GM18951 (cell line): ENCODE measurements around the gene SDK2.

Experiments
- POLR2A ChIP-seq: IDR thresholded peaks from 4 replicates; pipeline ENCODE4 v1.6.1; 2011; ENCODE audit warnings: mild to moderate bottlenecking; ENCODE audit not compliant: insufficient read length, insufficient read depth; ENCODE audit errors: extremely low read depth
- in situ Hi-C: fragments of 300-500 bp; cut with MboI; formaldehyde crosslinking; loops from one replicate; pipeline ENCODE4 v1.12.0; 2022; ENCODE audit warnings: low sequenced_read_pairs, mixed read lengths, inconsistent platforms; ENCODE audit not compliant: unreplicated experiment

SDK2 gene

GRCh38 chr17:73379826-73380225 lies 264.4 kb downstream of the SDK2 start:
- in situ Hi-C loops: no loop called here
- no peak for TF ChIP-seq POLR2A

- TF ChIP-seq POLR2A: no peak
- in situ Hi-C loops: no loop called here
Measured at GRCh38 chr17:73378974-73379470, 265.2 kb downstream of the SDK2 start.

GRCh38 chr17:73376636-73377035 lies 267.6 kb downstream of the SDK2 start:
- in situ Hi-C loops: no loop called here
- no peak for TF ChIP-seq POLR2A

GRCh38 chr17:73376152-73376551 lies 268.1 kb downstream of the SDK2 start:
- TF ChIP-seq POLR2A: no peak
- in situ Hi-C loops: no loop called here

GRCh38 chr17:73371836-73372235 lies 272.4 kb downstream of the SDK2 start:
- TF ChIP-seq POLR2A: no peak
- in situ Hi-C loops: loop anchor here (5.0 to 25.0 kb wide), 2 partner anchors 120 to 810 kb away; no protein-coding TSS in a partner anchor

GRCh38 chr17:73371285-73371684 lies 273.0 kb downstream of the SDK2 start:
- in situ Hi-C loops: loop anchor here (5.0 to 25.0 kb wide), 2 partner anchors 119 to 809 kb away; no protein-coding TSS in a partner anchor
- TF ChIP-seq POLR2A: no peak

- in situ Hi-C loops: loop anchor here (5.0 to 25.0 kb wide), 3 partner anchors 118 to 808 kb away; no protein-coding TSS in a partner anchor
Measured at GRCh38 chr17:73369817-73370490, 274.3 kb downstream of the SDK2 start.

GRCh38 chr17:73369111-73369521 lies 275.1 kb downstream of the SDK2 start:
- in situ Hi-C loops: loop anchor here (10.0 to 25.0 kb wide), 2 partner anchors 634 to 807 kb away; no protein-coding TSS in a partner anchor

GRCh38 chr17:73368085-73368631 lies 276.1 kb downstream of the SDK2 start:
- in situ Hi-C loops: loop anchor here (10.0 to 25.0 kb wide), 2 partner anchors 633 to 806 kb away; no protein-coding TSS in a partner anchor
- TF ChIP-seq POLR2A: no peak

More at GRCh38 chr17:73369111-73369521, 275.1 kb downstream of the SDK2 start:
- no peak for TF ChIP-seq POLR2A

GRCh38 chr17:73365906-73366623 lies 278.2 kb downstream of the SDK2 start:
- TF ChIP-seq POLR2A: no peak
- in situ Hi-C loops: loop anchor here (10.0 to 25.0 kb wide), 2 partner anchors 631 to 804 kb away; no protein-coding TSS in a partner anchor

GRCh38 chr17:73365301-73365874 lies 278.9 kb downstream of the SDK2 start:
- no peak for TF ChIP-seq POLR2A
- in situ Hi-C loops: loop anchor here (10.0 to 25.0 kb wide), 2 partner anchors 631 to 803 kb away; no protein-coding TSS in a partner anchor

- in situ Hi-C loops: loop anchor here (10.0 to 25.0 kb wide), 2 partner anchors 629 to 802 kb away; no protein-coding TSS in a partner anchor
- no peak for TF ChIP-seq POLR2A
Measured at GRCh38 chr17:73364155-73364522, 280.1 kb downstream of the SDK2 start.
